ENCODE data around the gene CRYGD.

CRYGD gene

GRCh38 chr2:208072250-208072892 is 52.0 kb downstream of the CRYGD start:
- Histone ChIP-seq H3K27ac (ENCODE audit: low read length) (no peak overlapping the region), H3K4me1 (ENCODE audit: insufficient read depth, low read length) (no peaks in the 10 kb centered on the region), H3K9ac (ENCODE audit: low read depth, low read length) (no peak overlapping the region), H3K36me3 (ENCODE audit: insufficient read depth, low read depth, low read length) (no peaks in the 10 kb centered on the region), H3K4me3 (ENCODE audit: low read length) (no peak overlapping the region), H3K27me3 (ENCODE audit: insufficient read depth, low read length) (no peaks in the 10 kb centered on the region), H3K9me3 (ENCODE audit: insufficient read depth, low read depth, low read length) (no peaks in the 10 kb centered on the region)
